Psoas muscle (tissue), 8 donors: Measurements from ENCODE around the gene USF1. TPM values are rescaled to one million over a fixed set of nuclear protein-coding genes. Genes with fewer than 3 reads are reported as not detected.

Experiments
- ATAC-seq, 4 donors: fragments of 200-7000 bp; cut with Tn5 transposase; one replicate each; pipeline ENCODE4 v1.9.1; 2020; ENCODE audit warnings: moderate library complexity in 3 of 4, mild to moderate bottlenecking in 2 of 4
- DNase-seq, 2 donors: peaks; one replicate each; pipeline ENCODE4 v3.0.0-alpha.2; 2020
- H3K27ac ChIP-seq: fragments of 200-600 bp; one replicate; pipeline ENCODE4 v1.8.0; 2022
- H3K27me3 ChIP-seq, 3 donors: fragments of 200-600 bp in 1 of 3; one replicate each; pipeline versions ENCODE4 v1.6.1 to v1.8.0; 2013 to 2022; ENCODE audit warnings: low read length in 2 of 3, mild to moderate bottlenecking in 2 of 3, moderate library complexity in 1 of 3; ENCODE audit not compliant: insufficient read depth in 3 of 3
- H3K36me3 ChIP-seq, 2 donors: fragments of 200-600 bp in 1 of 2; one replicate each; pipeline versions ENCODE4 v1.6.1 to v1.8.0; 2013 to 2022; ENCODE audit warnings: low read depth in 1 of 2, mild to moderate bottlenecking in 1 of 2, moderate library complexity in 1 of 2; ENCODE audit not compliant: insufficient read depth in 1 of 2
- H3K4me1 ChIP-seq: fragments of 200-600 bp; one replicate; pipeline ENCODE4 v1.8.0; 2022
- H3K4me3 ChIP-seq: fragments of 200-600 bp; one replicate; pipeline ENCODE4 v1.8.0; 2022; ENCODE audit warnings: mild to moderate bottlenecking
- H3K9me3 ChIP-seq: fragments of 200-600 bp; one replicate; pipeline ENCODE4 v1.8.0; 2022
- CTCF ChIP-seq: fragments of 200-600 bp; IDR thresholded peaks from one replicate; pipeline ENCODE4 v1.8.0; 2022; ENCODE audit warnings: antibody characterized with exemption
- WGBS, 3 donors: extraction: QIAGEN DNeasy Blood & Tissue Kit; methylation state at CpG; one replicate each; pipeline versions ENCODE4 v1.1.6 to v1.1.7; 2013; 5-methylcytosine and 5-hydroxymethylcytosine counted together
- intact Hi-C, 2 donors: fragments of 100-400 bp; cut with DNase I; formaldehyde crosslinking; loops; one replicate each; pipeline versions ENCODE4 v1.11.0 to v1.14.2; 2022
- polyA plus RNA-seq, 3 donors: library from polyadenylated mRNA; stranded (reverse); fragments of 200-250 nt; gene quantifications; one replicate each; pipeline ENCODE4 v1.2.3, GENCODE V29; 2013
- total RNA-seq, 4 donors: library from RNA; stranded (reverse); fragmentation: NEBNext Ultra II Directional in 2 of 4; extraction: Animal tissue kit (Norgen Biotek cat#: 25700) in 2 of 4; gene quantifications; one replicate each; pipeline versions ENCODE4 v1.2.1 to v1.2.4, GENCODE V29; 2021 to 2023
- donor health status: healthy with polysubstance abuse.
- donor health status: DM: no; HTN: no; CAD: no; lungs with moderate emphysema.
- donor health status: Bipolar disorder and iron deficiency.
- donor health status: healthy.
- donor health status: DM: yes; HTN: yes; CAD: no.
- donor health status: DM: no; HTN: no; CAD: no.
- donor health status: DM: no; HTN: no; CAD: no.
- donor health status: DM: yes; HTN: yes; CAD: no.

The USF1 gene
- total and polyA plus RNA-seq, 7 donors = 29.8 to 68.1 (median 40.0) TPM

GRCh38 chr1:161071886-161072371 lies 26.2 kb upstream of the USF1 start:
- no peaks in the 10 kb centered on the region for H3K9me3 ChIP-seq
- no peaks in the 10 kb centered on the region for H3K36me3 ChIP-seq
- H3K27ac ChIP-seq = no peak overlapping the region
- H3K4me3 ChIP-seq = no peak overlapping the region
- DNase-seq (peak; percentile 59 to 72), ATAC-seq (peak; percentile 33 to 67 (median 55))
- H3K27me3 ChIP-seq = no peaks in the 10 kb centered on the region
- intact Hi-C loops = loop anchor here in 1 of 2 donors (5.0 kb wide), 1 partner anchor 65 kb away; no protein-coding TSS in a partner anchor
- TF ChIP-seq CTCF = peak; percentile 44
- no peaks in the 10 kb centered on the region for H3K4me1 ChIP-seq
- 64 to 70% (median 69%) methylated on average over 9 of the region's 9 CpGs for WGBS, 3 donors

- DNase-seq (no peak), ATAC-seq (no peak)
- H3K9me3 ChIP-seq = no peaks in the 10 kb centered on the region
- H3K36me3 ChIP-seq = no peaks in the 10 kb centered on the region
- no peak overlapping the region for H3K27ac ChIP-seq
- intact Hi-C loops = loop anchor here in 1 of 2 donors (5.0 kb wide), 1 partner anchor 67 kb away; no protein-coding TSS in a partner anchor
- no peak for TF ChIP-seq CTCF
- H3K4me1 ChIP-seq = no peaks in the 10 kb centered on the region
- no peak overlapping the region for H3K4me3 ChIP-seq
- 91 to 95% (median 95%) methylated on average over 4 of the region's 4 CpGs for WGBS, 3 donors
- H3K27me3 ChIP-seq = peaks cover 0 to 5% (median 0%) of the 10 kb centered on the region in 3 donors
Observed at GRCh38 chr1:161070761-161071160, 25.0 kb upstream of the USF1 start.

- WGBS, 3 donors = 68 to 75% (median 74%) methylated on average over 9 of the region's 9 CpGs
- no peaks in the 10 kb centered on the region for H3K36me3 ChIP-seq
- intact Hi-C loops = loop anchor here in 1 of 2 donors (5.0 kb wide), 1 partner anchor 68 kb away; no protein-coding TSS in a partner anchor
- peak within 1 kb of the TSS; percentile 49 for H3K4me3 ChIP-seq
- no peak for TF ChIP-seq CTCF
- ATAC-seq (peak; percentile 39 to 60 (median 49)), DNase-seq (peak; percentile 62 to 83)
- H3K27ac ChIP-seq = no peak within 1 kb of the TSS
- H3K4me1 ChIP-seq = no peaks in the 10 kb centered on the region
- no peaks in the 10 kb centered on the region for H3K9me3 ChIP-seq
- peaks cover 0 to 5% (median 0%) of the 10 kb centered on the region in 3 donors for H3K27me3 ChIP-seq
Observed at GRCh38 chr1:161069731-161070270, 24.0 kb upstream of the USF1 start, which contains the start of gene ARHGAP30. Gene ARHGAP30 (minus strand): TSS chr1:161069891. CDS start chr1:161069624, 267 bp downstream.

- DNase-seq (no peak), ATAC-seq (no peak)
- H3K4me3 ChIP-seq = peak overlapping the region; percentile 49
- no peak overlapping the region for H3K27ac ChIP-seq
- H3K9me3 ChIP-seq = no peaks in the 10 kb centered on the region
- 80 to 84% (median 81%) methylated on average over 9 of the region's 9 CpGs for WGBS, 3 donors
- intact Hi-C loops = no loop called here
- TF ChIP-seq CTCF = no peak
- no peaks in the 10 kb centered on the region for H3K36me3 ChIP-seq
- H3K27me3 ChIP-seq = peaks cover 0 to 8% (median 0%) of the 10 kb centered on the region in 3 donors
- H3K4me1 ChIP-seq = no peaks in the 10 kb centered on the region
Observed at GRCh38 chr1:161069241-161069640, 23.5 kb upstream of the USF1 start.
